Measurements from ENCODE around the gene ADAMTS7.
"Not testable (repeated sequence)": the region's sequence is repeated elsewhere in the genome, so short reads cannot be mapped to it uniquely, and the experiment has no call there.

Gene ADAMTS7

DNA sequence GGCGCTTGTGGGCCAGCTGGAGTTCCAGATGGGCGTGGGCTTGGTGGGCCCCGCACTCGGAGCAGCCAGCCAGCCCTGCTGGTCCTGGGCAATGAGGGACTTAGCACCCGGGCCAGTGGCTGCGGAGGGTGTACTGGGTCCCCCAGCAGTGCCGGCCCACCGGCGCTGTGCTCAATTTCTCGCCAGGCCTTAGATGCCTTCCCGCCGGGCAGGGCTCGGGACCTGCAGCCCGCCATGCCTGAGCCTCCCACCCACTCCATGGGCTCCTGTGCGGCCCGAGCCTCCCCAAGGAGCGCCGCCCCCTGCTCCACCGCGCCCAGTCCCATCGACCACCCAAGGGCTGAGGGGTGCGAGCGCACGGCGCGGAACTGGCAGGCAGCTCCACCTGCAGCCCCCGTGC lies 35.6 kb upstream of the ADAMTS7 start:
- not testable (repeated sequence) for H3K27me3 ChIP-seq (ENCODE audit: control insufficient read depth in 2 of 2, insufficient read depth in 2 of 2, low read length in 2 of 2); H3K9ac ChIP-seq (ENCODE audit: low read depth in 1 of 2, low read length in 2 of 2); H3K4me3 ChIP-seq (ENCODE audit: low read length in 2 of 2); H3K9me3 ChIP-seq (ENCODE audit: control insufficient read depth in 2 of 2, low read length in 2 of 2); H3K4me1 ChIP-seq (ENCODE audit: control insufficient read depth in 2 of 2, insufficient read depth in 2 of 2, low read length in 2 of 2); H3K36me3 ChIP-seq (ENCODE audit: control insufficient read depth in 2 of 2, insufficient read depth in 2 of 2, low read length in 2 of 2); H3K27ac ChIP-seq (ENCODE audit: low read depth in 2 of 2, low read length in 2 of 2)

DNA sequence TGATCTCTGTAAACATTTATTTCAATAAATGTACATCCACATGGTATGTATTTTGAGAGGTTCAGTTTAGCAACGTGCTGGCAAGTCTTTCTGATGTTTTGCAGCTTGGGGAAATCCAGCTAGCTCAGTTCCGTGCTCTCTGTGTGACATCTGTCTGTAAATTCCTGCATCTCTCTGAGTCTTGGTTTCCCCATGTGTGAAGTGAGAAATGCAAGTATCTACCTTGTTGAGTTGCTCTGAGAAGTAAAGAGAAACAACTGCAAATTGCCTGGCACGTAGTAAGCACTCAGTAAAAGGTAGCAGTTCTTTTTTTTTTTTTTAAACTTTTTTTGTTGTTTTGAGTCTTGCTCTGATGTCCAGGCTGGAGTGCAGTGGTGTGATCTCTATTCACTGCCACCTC lies 31.3 kb upstream of the ADAMTS7 start:
- Histone ChIP-seq H3K36me3 (ENCODE audit: control insufficient read depth in 2 of 2, insufficient read depth in 2 of 2, low read length in 2 of 2) (no peaks in the 10 kb centered on the region), H3K4me1 (ENCODE audit: control insufficient read depth in 2 of 2, insufficient read depth in 2 of 2, low read length in 2 of 2) (no peaks in the 10 kb centered on the region), H3K27ac (ENCODE audit: low read depth in 2 of 2, low read length in 2 of 2) (no peak overlapping the region), H3K27me3 (ENCODE audit: control insufficient read depth in 2 of 2, insufficient read depth in 2 of 2, low read length in 2 of 2) (no peaks in the 10 kb centered on the region), H3K4me3 (ENCODE audit: low read length in 2 of 2) (no peak overlapping the region), H3K9ac (ENCODE audit: low read depth in 1 of 2, low read length in 2 of 2) (no peak overlapping the region), H3K9me3 (ENCODE audit: control insufficient read depth in 2 of 2, low read length in 2 of 2) (no peaks in the 10 kb centered on the region)

DNA sequence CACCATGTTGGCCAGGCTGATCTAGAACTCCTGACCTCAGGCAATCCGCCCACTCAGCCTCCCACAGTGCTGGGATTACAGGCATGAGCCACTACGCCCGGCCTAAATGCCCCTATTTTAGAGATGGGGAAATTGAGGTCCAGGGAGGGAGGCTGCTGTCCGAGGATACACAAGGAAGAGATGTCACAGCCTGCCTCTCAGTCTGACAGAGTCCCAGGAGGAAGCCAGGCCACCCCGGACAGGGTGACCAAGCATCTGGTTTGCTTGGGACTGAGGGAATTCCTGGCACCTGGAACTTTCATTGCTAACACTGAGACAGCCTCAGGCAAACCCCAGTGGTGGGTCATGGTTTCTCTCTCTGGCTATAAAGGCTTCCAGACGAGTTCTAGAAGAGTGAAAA lies 30.6 kb upstream of the ADAMTS7 start:
- Histone ChIP-seq H3K27ac (ENCODE audit: low read depth in 2 of 2, low read length in 2 of 2) (no peak overlapping the region), H3K4me1 (ENCODE audit: control insufficient read depth in 2 of 2, insufficient read depth in 2 of 2, low read length in 2 of 2) (no peaks in the 10 kb centered on the region), H3K9me3 (ENCODE audit: control insufficient read depth in 2 of 2, low read length in 2 of 2) (no peaks in the 10 kb centered on the region), H3K4me3 (ENCODE audit: low read length in 2 of 2) (no peak overlapping the region), H3K27me3 (ENCODE audit: control insufficient read depth in 2 of 2, insufficient read depth in 2 of 2, low read length in 2 of 2) (no peaks in the 10 kb centered on the region), H3K36me3 (ENCODE audit: control insufficient read depth in 2 of 2, insufficient read depth in 2 of 2, low read length in 2 of 2) (no peaks in the 10 kb centered on the region), H3K9ac (ENCODE audit: low read depth in 1 of 2, low read length in 2 of 2) (no peak overlapping the region)

DNA sequence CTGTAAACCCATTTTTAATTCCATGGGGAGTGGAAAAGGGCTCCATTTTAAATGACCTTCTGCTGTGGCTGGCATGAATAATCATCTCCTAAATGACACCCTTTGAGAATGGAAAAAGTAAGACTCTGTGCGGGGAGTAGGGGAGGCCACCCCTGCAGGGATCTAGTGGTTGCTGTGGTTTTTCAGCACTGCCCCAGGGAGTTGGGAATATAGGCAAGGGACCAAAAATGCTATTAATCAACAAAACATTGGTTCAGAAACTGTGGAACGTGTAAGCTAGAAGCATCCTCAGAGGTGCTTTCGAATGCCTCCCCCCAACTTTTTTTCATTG lies 30.1 kb upstream of the ADAMTS7 start:
- no peaks in the 10 kb centered on the region for H3K9me3 ChIP-seq (ENCODE audit: control insufficient read depth in 2 of 2, low read length in 2 of 2)
- H3K4me1 ChIP-seq (ENCODE audit: control insufficient read depth in 2 of 2, insufficient read depth in 2 of 2, low read length in 2 of 2), result no peaks in the 10 kb centered on the region
- no peak overlapping the region for H3K9ac ChIP-seq (ENCODE audit: low read depth in 1 of 2, low read length in 2 of 2)
- no peaks in the 10 kb centered on the region for H3K27me3 ChIP-seq (ENCODE audit: control insufficient read depth in 2 of 2, insufficient read depth in 2 of 2, low read length in 2 of 2)
- H3K4me3 ChIP-seq (ENCODE audit: low read length in 2 of 2), result no peak overlapping the region
- no peak overlapping the region for H3K27ac ChIP-seq (ENCODE audit: low read depth in 2 of 2, low read length in 2 of 2)
- no peaks in the 10 kb centered on the region for H3K36me3 ChIP-seq (ENCODE audit: control insufficient read depth in 2 of 2, insufficient read depth in 2 of 2, low read length in 2 of 2)

DNA sequence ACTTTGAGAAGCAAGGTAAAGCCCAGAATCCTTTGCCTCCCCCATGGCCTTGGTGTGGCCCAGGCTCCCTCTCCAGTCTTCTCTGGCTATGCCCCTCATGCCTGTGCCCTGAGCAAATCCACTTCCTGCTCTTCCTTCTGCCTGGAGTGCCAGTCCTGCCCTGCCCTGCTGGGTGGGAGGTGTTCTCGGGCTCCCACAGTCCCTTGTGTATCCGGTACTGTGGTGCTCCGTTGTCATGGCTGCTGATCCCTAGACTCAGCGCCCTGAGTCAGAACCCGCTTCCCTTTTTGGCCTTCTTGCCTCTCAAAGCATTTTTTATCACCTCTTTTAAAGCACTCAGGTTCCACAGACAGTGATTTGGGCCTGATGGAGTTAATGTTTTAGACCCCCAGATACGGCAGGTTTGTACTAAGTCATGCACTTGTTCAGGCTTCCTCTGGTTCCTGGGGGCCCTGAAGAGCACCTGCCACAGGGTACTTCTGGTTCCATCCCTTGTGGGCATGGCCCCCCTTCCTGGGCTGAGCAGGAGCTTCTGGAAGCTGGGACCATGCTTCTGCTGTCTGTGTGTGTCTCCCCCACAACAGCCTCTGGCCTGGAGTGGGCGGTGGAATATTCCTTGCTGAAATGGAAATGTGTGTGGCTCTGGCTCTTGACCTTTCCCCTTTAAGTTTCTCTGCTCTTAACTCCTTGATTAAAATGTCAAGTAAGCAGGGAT lies 29.6 kb upstream of the ADAMTS7 start:
- Histone ChIP-seq H3K4me1 (ENCODE audit: control insufficient read depth in 2 of 2, insufficient read depth in 2 of 2, low read length in 2 of 2) (no peaks in the 10 kb centered on the region), H3K36me3 (ENCODE audit: control insufficient read depth in 2 of 2, insufficient read depth in 2 of 2, low read length in 2 of 2) (no peaks in the 10 kb centered on the region), H3K4me3 (ENCODE audit: low read length in 2 of 2) (no peak overlapping the region), H3K27ac (ENCODE audit: low read depth in 2 of 2, low read length in 2 of 2) (no peak overlapping the region), H3K27me3 (ENCODE audit: control insufficient read depth in 2 of 2, insufficient read depth in 2 of 2, low read length in 2 of 2) (no peaks in the 10 kb centered on the region), H3K9me3 (ENCODE audit: control insufficient read depth in 2 of 2, low read length in 2 of 2) (no peaks in the 10 kb centered on the region), H3K9ac (ENCODE audit: low read depth in 1 of 2, low read length in 2 of 2) (no peak overlapping the region)

DNA sequence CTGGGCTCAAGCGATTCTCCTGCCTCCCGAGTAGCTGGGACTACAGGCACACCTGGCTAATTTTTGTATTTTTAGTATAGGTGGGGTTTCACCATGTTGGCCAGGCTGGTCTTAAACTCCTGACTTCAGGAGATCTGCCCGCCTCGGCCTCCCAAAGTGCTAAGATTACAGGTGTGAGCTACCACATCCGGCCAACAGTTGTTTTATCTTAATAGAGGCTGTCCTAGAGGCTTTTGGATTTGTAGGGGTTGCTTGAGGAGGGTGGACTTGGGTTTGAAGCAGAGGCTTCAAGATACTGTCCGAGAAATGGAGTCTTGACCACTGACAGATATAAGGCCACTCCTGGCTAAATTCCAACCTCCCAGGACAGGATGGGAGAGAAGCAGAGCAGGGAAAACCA lies 27.9 kb upstream of the ADAMTS7 start:
- not testable (repeated sequence) for H3K36me3 ChIP-seq (ENCODE audit: control insufficient read depth in 2 of 2, insufficient read depth in 2 of 2, low read length in 2 of 2); H3K9ac ChIP-seq (ENCODE audit: low read depth in 1 of 2, low read length in 2 of 2); H3K27ac ChIP-seq (ENCODE audit: low read depth in 2 of 2, low read length in 2 of 2); H3K9me3 ChIP-seq (ENCODE audit: control insufficient read depth in 2 of 2, low read length in 2 of 2); H3K4me3 ChIP-seq (ENCODE audit: low read length in 2 of 2); H3K27me3 ChIP-seq (ENCODE audit: control insufficient read depth in 2 of 2, insufficient read depth in 2 of 2, low read length in 2 of 2); H3K4me1 ChIP-seq (ENCODE audit: control insufficient read depth in 2 of 2, insufficient read depth in 2 of 2, low read length in 2 of 2)

DNA sequence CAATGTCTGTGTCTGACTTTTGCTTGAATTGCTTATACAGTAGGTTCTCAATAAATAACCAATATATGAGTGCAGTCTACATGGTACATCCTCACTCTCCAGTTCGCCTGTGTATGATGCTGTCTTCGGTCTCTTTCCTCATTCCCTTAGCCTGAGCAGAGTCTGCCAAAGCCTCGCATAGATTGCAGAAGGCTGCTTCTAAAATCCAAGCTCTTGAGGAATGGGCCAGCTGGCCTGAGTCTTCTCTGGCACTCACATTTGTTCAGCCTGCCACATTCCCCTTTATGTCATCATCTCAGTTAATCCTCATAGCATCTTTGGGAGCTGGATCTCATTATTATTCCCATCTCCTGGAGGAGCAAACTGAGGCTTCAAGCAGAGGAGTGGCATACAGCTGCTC lies 27.2 kb upstream of the ADAMTS7 start:
- no peaks in the 10 kb centered on the region for H3K4me1 ChIP-seq (ENCODE audit: control insufficient read depth in 2 of 2, insufficient read depth in 2 of 2, low read length in 2 of 2)
- H3K9ac ChIP-seq (ENCODE audit: low read depth in 1 of 2, low read length in 2 of 2), result no peak overlapping the region
- H3K4me3 ChIP-seq (ENCODE audit: low read length in 2 of 2), result no peak overlapping the region
- H3K27me3 ChIP-seq (ENCODE audit: control insufficient read depth in 2 of 2, insufficient read depth in 2 of 2, low read length in 2 of 2), result peaks cover 0 to 2% of the 10 kb centered on the region in 2 donors
- H3K9me3 ChIP-seq (ENCODE audit: control insufficient read depth in 2 of 2, low read length in 2 of 2), result no peaks in the 10 kb centered on the region
- H3K27ac ChIP-seq (ENCODE audit: low read depth in 2 of 2, low read length in 2 of 2), result no peak overlapping the region
- no peaks in the 10 kb centered on the region for H3K36me3 ChIP-seq (ENCODE audit: control insufficient read depth in 2 of 2, insufficient read depth in 2 of 2, low read length in 2 of 2)

DNA sequence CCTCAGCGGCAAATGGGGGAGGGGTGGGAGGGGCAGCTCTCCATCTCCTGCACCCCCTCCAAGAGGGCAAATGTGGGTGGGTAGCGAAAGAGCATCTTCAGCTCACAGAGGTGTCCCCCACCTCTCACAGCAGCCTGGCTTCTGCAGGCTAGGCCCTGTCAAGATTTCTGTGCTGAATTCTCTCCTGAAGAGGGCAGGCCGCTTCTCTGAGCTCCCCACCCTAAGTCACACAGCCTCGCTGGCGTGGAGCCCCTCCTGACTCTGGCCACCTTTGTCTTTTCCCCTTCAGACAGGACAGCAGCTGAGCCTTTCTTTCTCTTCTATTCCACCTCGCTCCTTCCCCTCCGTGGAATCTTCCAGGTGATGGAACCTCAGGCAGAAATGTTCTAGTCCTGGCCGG lies 26.3 kb upstream of the ADAMTS7 start:
- no peaks in the 10 kb centered on the region for H3K9me3 ChIP-seq (ENCODE audit: control insufficient read depth in 2 of 2, low read length in 2 of 2)
- no peak overlapping the region for H3K27ac ChIP-seq (ENCODE audit: low read depth in 2 of 2, low read length in 2 of 2)
- H3K4me3 ChIP-seq (ENCODE audit: low read length in 2 of 2), result no peak overlapping the region
- H3K27me3 ChIP-seq (ENCODE audit: control insufficient read depth in 2 of 2, insufficient read depth in 2 of 2, low read length in 2 of 2), result peaks cover 0 to 2% of the 10 kb centered on the region in 2 donors
- no peak overlapping the region for H3K9ac ChIP-seq (ENCODE audit: low read depth in 1 of 2, low read length in 2 of 2)
- no peaks in the 10 kb centered on the region for H3K36me3 ChIP-seq (ENCODE audit: control insufficient read depth in 2 of 2, insufficient read depth in 2 of 2, low read length in 2 of 2)
- no peaks in the 10 kb centered on the region for H3K4me1 ChIP-seq (ENCODE audit: control insufficient read depth in 2 of 2, insufficient read depth in 2 of 2, low read length in 2 of 2)

DNA sequence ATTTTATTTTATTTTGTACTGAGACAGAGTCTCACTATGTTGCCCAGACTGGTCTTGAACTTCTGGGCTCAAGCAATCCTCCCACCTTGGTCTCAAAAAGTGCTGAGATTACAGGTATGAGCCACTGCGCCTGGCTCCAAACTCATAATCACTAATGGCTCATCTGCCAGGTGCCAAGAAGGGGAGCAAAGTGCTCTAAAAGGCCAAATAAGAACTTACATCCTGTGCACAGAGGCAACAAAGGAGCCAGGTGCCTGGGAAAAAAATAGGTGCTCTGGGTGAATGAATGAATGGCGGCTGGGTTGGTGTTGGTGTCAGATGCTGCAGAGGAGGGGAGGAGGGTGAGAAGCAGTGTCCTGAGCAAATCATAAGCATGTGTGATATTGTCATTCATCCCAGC lies 25.9 kb upstream of the ADAMTS7 start:
- Histone ChIP-seq H3K4me1 (ENCODE audit: control insufficient read depth in 2 of 2, insufficient read depth in 2 of 2, low read length in 2 of 2) (no peaks in the 10 kb centered on the region), H3K27me3 (ENCODE audit: control insufficient read depth in 2 of 2, insufficient read depth in 2 of 2, low read length in 2 of 2) (peaks cover 0 to 2% of the 10 kb centered on the region in 2 donors), H3K9me3 (ENCODE audit: control insufficient read depth in 2 of 2, low read length in 2 of 2) (no peaks in the 10 kb centered on the region), H3K36me3 (ENCODE audit: control insufficient read depth in 2 of 2, insufficient read depth in 2 of 2, low read length in 2 of 2) (no peaks in the 10 kb centered on the region), H3K27ac (ENCODE audit: low read depth in 2 of 2, low read length in 2 of 2) (no peak overlapping the region), H3K9ac (ENCODE audit: low read depth in 1 of 2, low read length in 2 of 2) (no peak overlapping the region), H3K4me3 (ENCODE audit: low read length in 2 of 2) (no peak overlapping the region)

DNA sequence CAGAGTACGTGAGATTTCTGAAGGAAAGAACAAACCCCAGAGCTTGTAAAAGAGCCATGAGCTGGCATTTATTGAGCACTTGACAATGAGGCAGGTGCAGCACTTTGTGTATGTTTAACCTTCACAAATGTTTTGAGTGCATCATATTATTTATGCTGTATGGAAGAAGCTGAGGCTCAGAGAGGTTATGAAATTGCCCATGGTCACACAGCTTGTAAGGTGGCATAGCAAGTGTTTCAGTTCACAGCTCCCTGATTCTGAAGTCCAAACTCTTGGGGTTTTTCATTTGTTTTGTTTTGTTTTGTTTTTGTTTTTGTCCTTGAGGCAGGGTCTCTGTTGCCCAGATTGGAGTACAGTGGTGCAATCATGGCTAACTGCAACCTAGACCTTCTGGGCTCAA lies 25.1 kb upstream of the ADAMTS7 start:
- no peak overlapping the region for H3K9ac ChIP-seq (ENCODE audit: low read depth in 1 of 2, low read length in 2 of 2)
- no peak overlapping the region for H3K4me3 ChIP-seq (ENCODE audit: low read length in 2 of 2)

More for the DNA sequence above, 25.1 kb upstream of the ADAMTS7 start:
- Histone ChIP-seq H3K27ac (ENCODE audit: low read depth in 2 of 2, low read length in 2 of 2) (no peak overlapping the region), H3K27me3 (ENCODE audit: control insufficient read depth in 2 of 2, insufficient read depth in 2 of 2, low read length in 2 of 2) (peaks cover 0 to 2% of the 10 kb centered on the region in 2 donors), H3K36me3 (ENCODE audit: control insufficient read depth in 2 of 2, insufficient read depth in 2 of 2, low read length in 2 of 2) (no peaks in the 10 kb centered on the region), H3K9me3 (ENCODE audit: control insufficient read depth in 2 of 2, low read length in 2 of 2) (no peaks in the 10 kb centered on the region), H3K4me1 (ENCODE audit: control insufficient read depth in 2 of 2, insufficient read depth in 2 of 2, low read length in 2 of 2) (no peaks in the 10 kb centered on the region)

All from mucosa of rectum (tissue), 2 donors.